Activated CD8-positive, alpha-beta T cell treated with anti-CD3 and anti-CD28 coated beads for 36 hours (primary cell): ENCODE measurements around the gene VAV2. TPM values are rescaled to one million over a fixed set of nuclear protein-coding genes. Genes with fewer than 3 reads are reported as not detected.

Experiments
- ATAC-seq: fragments of 200-7000 bp; cut with Tn5 transposase; one replicate; pipeline ENCODE4 v1.10.0; 2021; ENCODE audit warnings: mild to moderate bottlenecking, moderate library complexity
- CTCF ChIA-PET: fragments of 350-600 bp; sonication (Branson Sonifier 250); formaldehyde crosslinking; loops from one replicate; lab custom pipeline; 2021; ENCODE audit warnings: antibody characterized with exemption; lab: Charles Lee
- POLR2A ChIA-PET: fragments of 350-600 bp; sonication (Branson Sonifier 250); formaldehyde crosslinking; loops from one replicate; lab custom pipeline; 2021; ENCODE audit warnings: antibody characterized with exemption; lab: Charles Lee
- DNase-seq: peaks from one replicate; pipeline ENCODE4 v3.0.0-alpha.2; 2020
- H3K27ac Mint-ChIP-seq: one replicate; pipeline ENCODE4 v1.8.0; 2021; ENCODE audit warnings: mild to moderate bottlenecking, mixed read lengths
- H3K27me3 Mint-ChIP-seq: one replicate; pipeline ENCODE4 v1.8.0; 2021; ENCODE audit warnings: mixed read lengths
- H3K36me3 Mint-ChIP-seq: one replicate; pipeline ENCODE4 v1.8.0; 2021; ENCODE audit warnings: low read depth, mixed read lengths
- H3K4me1 Mint-ChIP-seq: one replicate; pipeline ENCODE4 v1.8.0; 2021; ENCODE audit warnings: low read depth, mixed read lengths
- H3K4me3 Mint-ChIP-seq: one replicate; pipeline ENCODE4 v1.8.0; 2021; ENCODE audit warnings: mild to moderate bottlenecking, moderate library complexity, mixed read lengths
- H3K9me3 Mint-ChIP-seq: one replicate; pipeline ENCODE4 v1.8.0; 2021; ENCODE audit warnings: mixed read lengths
- intact Hi-C: fragments of 100-400 bp; cut with micrococcal nuclease; formaldehyde crosslinking; loops from one replicate; pipeline ENCODE4 v1.10.0; 2022
- total RNA-seq, 2 experiments: library from RNA; stranded (reverse); gene quantifications; one replicate each; pipeline ENCODE4 v1.2.3, GENCODE V29; 2021
- TF ChIP-seq, protein P1 (sequence below): fragments of 200-600 bp; IDR thresholded peaks from one replicate; pipeline ENCODE4 v1.8.0; 2022; ENCODE audit warnings: antibody characterized with exemption, mild to moderate bottlenecking

The VAV2 gene
- total RNA-seq, 2 experiments from 2014 or later: 5.1 to 5.4 TPM

DNA sequence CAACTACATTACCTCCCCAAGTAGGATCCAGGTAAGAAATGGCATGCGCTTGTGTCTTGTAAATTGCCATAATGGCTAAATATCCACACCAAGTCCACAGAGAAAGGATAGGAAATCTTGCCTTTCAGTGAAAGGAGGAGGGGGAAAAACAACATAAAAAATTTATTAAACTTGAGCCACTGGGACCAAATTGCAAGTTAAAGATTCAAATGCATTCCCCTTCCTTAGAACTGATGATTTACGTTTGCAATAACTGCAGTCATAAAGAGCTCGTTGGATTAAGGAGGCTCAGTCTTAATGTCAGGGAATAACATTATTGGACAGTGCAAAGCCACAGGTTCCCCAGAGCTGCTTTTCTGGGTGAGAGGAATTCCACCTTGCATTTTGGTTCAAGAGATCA lies 161.4 kb downstream of the VAV2 start:
- CTCF ChIA-PET: no interaction called here
- H3K4me3 Mint-ChIP-seq: no peak overlapping the region
- intact Hi-C loops: no loop called here
- no peaks in the 10 kb centered on the region for H3K27me3 Mint-ChIP-seq
- no peak overlapping the region for H3K27ac Mint-ChIP-seq
- no peaks in the 10 kb centered on the region for H3K36me3 Mint-ChIP-seq
- no peaks in the 10 kb centered on the region for H3K9me3 Mint-ChIP-seq
- DNase-seq (no peak), ATAC-seq (no peak)
- POLR2A ChIA-PET: no interaction called here
- TF ChIP-seq, protein P1, sequence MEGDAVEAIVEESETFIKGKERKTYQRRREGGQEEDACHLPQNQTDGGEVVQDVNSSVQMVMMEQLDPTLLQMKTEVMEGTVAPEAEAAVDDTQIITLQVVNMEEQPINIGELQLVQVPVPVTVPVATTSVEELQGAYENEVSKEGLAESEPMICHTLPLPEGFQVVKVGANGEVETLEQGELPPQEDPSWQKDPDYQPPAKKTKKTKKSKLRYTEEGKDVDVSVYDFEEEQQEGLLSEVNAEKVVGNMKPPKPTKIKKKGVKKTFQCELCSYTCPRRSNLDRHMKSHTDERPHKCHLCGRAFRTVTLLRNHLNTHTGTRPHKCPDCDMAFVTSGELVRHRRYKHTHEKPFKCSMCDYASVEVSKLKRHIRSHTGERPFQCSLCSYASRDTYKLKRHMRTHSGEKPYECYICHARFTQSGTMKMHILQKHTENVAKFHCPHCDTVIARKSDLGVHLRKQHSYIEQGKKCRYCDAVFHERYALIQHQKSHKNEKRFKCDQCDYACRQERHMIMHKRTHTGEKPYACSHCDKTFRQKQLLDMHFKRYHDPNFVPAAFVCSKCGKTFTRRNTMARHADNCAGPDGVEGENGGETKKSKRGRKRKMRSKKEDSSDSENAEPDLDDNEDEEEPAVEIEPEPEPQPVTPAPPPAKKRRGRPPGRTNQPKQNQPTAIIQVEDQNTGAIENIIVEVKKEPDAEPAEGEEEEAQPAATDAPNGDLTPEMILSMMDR: no peak
- H3K4me1 Mint-ChIP-seq: no peaks in the 10 kb centered on the region

DNA sequence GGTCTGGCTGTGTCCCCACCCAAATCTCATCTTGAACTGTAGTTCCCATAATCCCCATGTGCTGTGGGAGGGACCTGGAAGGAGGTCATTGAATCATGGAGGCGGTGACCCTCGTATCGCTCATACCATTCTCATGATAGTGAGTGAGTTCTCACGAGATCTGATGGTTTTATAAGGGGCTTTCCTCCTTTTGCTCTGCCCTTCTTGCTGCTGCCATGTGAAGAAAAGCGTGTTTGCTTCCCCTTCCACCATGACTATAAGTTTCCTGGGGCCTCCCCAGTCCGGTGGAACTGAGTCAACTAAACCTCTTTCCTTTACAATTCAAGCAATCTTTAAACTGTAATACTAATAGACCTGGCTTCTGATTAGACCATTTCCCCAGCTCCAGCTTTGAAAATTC lies 161.8 kb downstream of the VAV2 start:
- H3K27me3 Mint-ChIP-seq: no peaks in the 10 kb centered on the region
- ChIA-PET POLR2A (no interaction called here), CTCF (no interaction called here)
- no peaks in the 10 kb centered on the region for H3K36me3 Mint-ChIP-seq
- H3K4me1 Mint-ChIP-seq: no peaks in the 10 kb centered on the region
- intact Hi-C loops: no loop called here
- TF ChIP-seq, protein P1: no peak
- H3K4me3 Mint-ChIP-seq: no peak overlapping the region
- H3K27ac Mint-ChIP-seq: no peak overlapping the region
- DNase-seq: peak; percentile 9
- peak; percentile 37 for ATAC-seq
- H3K9me3 Mint-ChIP-seq: no peaks in the 10 kb centered on the region

DNA sequence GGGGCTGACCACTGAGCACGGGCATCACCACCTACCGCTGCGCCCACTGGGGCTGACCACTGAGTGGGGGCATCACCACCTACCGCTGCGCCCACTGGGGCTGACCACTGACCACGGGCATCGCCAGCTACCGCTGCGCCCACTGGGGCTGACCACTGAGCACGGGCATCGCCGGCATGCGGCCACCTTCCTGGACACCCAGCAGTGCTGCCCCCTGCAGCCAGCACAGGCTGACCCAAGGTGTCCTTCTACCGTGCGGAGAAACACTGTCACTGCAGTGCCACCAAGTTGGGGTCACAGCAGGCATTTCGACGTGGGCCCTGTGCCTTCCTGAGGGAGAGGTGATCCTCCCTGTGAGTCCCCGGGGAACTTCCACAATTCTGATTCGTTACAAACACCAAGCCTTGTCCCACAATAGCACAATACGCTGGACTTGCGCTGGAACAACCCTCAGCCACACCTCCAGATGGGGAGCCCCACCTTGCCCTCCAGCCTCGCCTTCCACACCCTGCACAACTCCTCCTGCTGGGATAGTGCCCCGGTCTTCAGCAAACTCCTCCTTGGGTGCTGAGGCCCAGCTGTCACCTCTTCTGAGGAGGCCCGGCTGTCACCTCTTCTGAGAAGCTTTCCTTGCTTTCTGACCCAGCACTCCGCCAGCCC lies 163.7 kb downstream of the VAV2 start:
- Mint-ChIP-seq H3K9me3 (no peaks in the 10 kb centered on the region), H3K36me3 (no peaks in the 10 kb centered on the region), H3K27ac (no peak overlapping the region), H3K4me3 (no peak overlapping the region), H3K27me3 (no peaks in the 10 kb centered on the region), H3K4me1 (no peaks in the 10 kb centered on the region)
- ChIA-PET POLR2A (interaction anchor here (1.0 kb wide), 1 partner anchor 8 kb away, joined by 3 read pairs; no protein-coding TSS in a partner anchor), CTCF (no interaction called here)
- DNase-seq (no peak), ATAC-seq (no peak)
- TF ChIP-seq, protein P1: no peak
- intact Hi-C loops: no loop called here

- ATAC-seq (no peak), DNase-seq (no peak)
- TF ChIP-seq, protein P1: no peak
- no peaks in the 10 kb centered on the region for H3K27me3 Mint-ChIP-seq
- POLR2A ChIA-PET: interaction anchor here (1.1 kb wide), 1 partner anchor 26 kb away, joined by 3 read pairs; no protein-coding TSS in a partner anchor
- intact Hi-C loops: no loop called here
- H3K27ac Mint-ChIP-seq: no peak overlapping the region
- no peak overlapping the region for H3K4me3 Mint-ChIP-seq
- no peaks in the 10 kb centered on the region for H3K4me1 Mint-ChIP-seq
- CTCF ChIA-PET: no interaction called here
- H3K9me3 Mint-ChIP-seq: no peaks in the 10 kb centered on the region
- H3K36me3 Mint-ChIP-seq: no peaks in the 10 kb centered on the region
Observed at GRCh38 chr9:133826289-133827085, 165.6 kb downstream of the VAV2 start.
